OCI-LY3 (cell line): Measurements from ENCODE around the gene GALNT16.

Source experiments
- CTCF ChIP-seq: fragments of 200-600, 300-600 bp; sonication (generic); IDR thresholded peaks from 2 replicates; pipeline ENCODE4 v1.5.1; 2014; ENCODE audit warnings: antibody characterized with exemption, low read length, low read depth
- EZH2phosphoT487 ChIP-seq: fragments of 200-600 bp; shearing (Covaris generic); IDR thresholded peaks from 2 replicates; pipeline ENCODE4 v1.6.1; 2018; ENCODE audit warnings: antibody characterized with exemption, mixed run types, low read depth

DNA sequence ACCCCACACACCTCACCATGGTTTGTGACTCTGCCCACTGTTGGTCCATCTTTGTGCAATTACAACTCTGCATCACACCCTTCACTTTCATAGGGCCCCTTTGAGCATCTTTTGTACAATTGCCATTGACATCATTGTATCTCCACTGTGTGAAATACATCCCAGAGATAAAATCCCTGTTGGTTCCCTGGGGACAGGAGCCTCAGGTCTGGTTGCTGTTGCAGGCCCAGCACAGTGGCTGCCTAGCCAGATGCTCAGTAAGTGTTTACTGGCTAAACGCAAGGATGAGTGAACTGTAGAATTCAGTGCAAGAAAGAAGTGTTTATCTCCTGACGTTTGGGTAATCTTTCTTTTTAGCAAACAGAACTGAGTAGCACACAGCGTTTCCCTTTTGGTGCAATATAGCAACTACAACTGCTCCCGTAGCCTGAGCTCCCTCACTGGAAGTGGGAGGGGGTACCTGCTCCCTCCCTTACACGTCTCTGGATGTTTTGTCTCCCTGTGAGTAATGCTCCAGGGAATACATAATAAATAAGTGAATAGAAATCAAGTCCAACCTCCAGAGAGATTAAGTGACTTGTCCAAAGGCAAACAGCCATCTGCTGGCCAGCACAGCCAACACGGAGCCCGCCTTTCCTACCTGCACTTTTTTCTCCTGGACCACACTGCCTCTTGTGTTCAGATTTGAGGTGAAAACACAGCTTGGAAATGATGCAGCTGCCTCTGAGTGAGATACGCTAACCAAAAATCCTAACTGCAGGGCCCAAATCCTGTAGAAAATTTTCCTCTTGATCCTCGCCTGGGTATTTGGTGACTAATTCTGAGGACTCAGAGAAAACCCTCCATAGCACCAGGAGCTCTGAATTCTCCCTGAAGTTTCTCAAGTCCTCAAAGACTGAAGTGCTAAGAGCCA is 27.4 kb downstream of the GALNT16 start:
- TF ChIP-seq CTCF (no peak; the same call in 1 of the 2 replicates), EZH2phosphoT487 (no peak)
